Right lobe of liver (tissue), 6 donors: ENCODE results near the gene TMC2. TPM values are rescaled to one million over a fixed set of nuclear protein-coding genes. Genes with fewer than 3 reads are reported as not detected.

Experiments used
- ATAC-seq, 4 donors: fragments of 200-7000 bp; cut with Tn5 transposase; one replicate each; pipeline ENCODE4 v1.9.1; 2020; ENCODE audit warnings: mild to moderate bottlenecking in 4 of 4, moderate library complexity in 4 of 4
- DNase-seq, 3 donors: peaks; one replicate each; pipeline ENCODE4 v3.0.0-alpha.2; 2020
- H3K27ac ChIP-seq, 3 donors: fragments of 200-600 bp; one replicate each; pipeline ENCODE4 v1.8.0; 2022
- H3K27me3 ChIP-seq, 2 donors: fragments of 200-600 bp; one replicate each; pipeline ENCODE4 v1.8.0; 2022
- H3K36me3 ChIP-seq, 4 donors: fragments of 200-600 bp; sonication (generic) in 1 of 4; one replicate each; pipeline versions ENCODE4 v1.5.1 to v1.8.0; 2017 to 2022; ENCODE audit warnings: control low read depth in 1 of 4
- H3K4me1 ChIP-seq, 4 donors: fragments of 200-600 bp; sonication (generic) in 1 of 4; one replicate each; pipeline versions ENCODE4 v1.5.1 to v1.8.0; 2017 to 2022; ENCODE audit warnings: control low read depth in 1 of 4
- H3K4me3 ChIP-seq, 3 donors: fragments of 200-600 bp; one replicate each; pipeline ENCODE4 v1.8.0; 2022
- H3K9me3 ChIP-seq, 4 donors: fragments of 200-600 bp; sonication (generic) in 1 of 4; one replicate each; pipeline versions ENCODE4 v1.5.1 to v1.8.0; 2017 to 2022; ENCODE audit warnings: control low read depth in 1 of 4
- POLR2A ChIP-seq: fragments of 450-650 bp; IDR thresholded peaks from one replicate; pipeline ENCODE4 v1.6.1; 2017; ENCODE audit warnings: antibody characterized with exemption, mild to moderate bottlenecking
- WGBS: methylation state at CpG from one replicate; pipeline ENCODE4 v1.1.6; 2018; ENCODE audit warnings: low coverage, low lambda C conversion rate; ENCODE audit not compliant: insufficient coverage; ENCODE audit errors: missing lambda C conversion rate; 5-methylcytosine and 5-hydroxymethylcytosine counted together
- intact Hi-C, 2 donors: fragments of 100-400 bp; cut with DNase I; formaldehyde crosslinking; loops; one replicate each; pipeline versions ENCODE4 v1.11.2 to v1.14.1; 2022
- total RNA-seq, 6 experiments: library from RNA; depleted of rRNA in 2 of 6; stranded (reverse); fragments of >200 nt in 2 of 6; fragmentation: NEBNext Ultra II Directional in 3 of 6; extraction: Animal tissue kit (Norgen Biotek cat#: 25700) in 3 of 6; gene quantifications; one replicate each; pipeline versions ENCODE4 v1.1.0 to v1.2.4, GENCODE V29; 2016 to 2023
- TF ChIP-seq, protein P1 (sequence below), 4 donors: fragments of 200-600 bp in 3 of 4; fragments of 450-650 bp in 1 of 4; IDR thresholded peaks; one replicate each; pipeline versions ENCODE4 v1.5.1 to v1.8.0; 2016 to 2022; ENCODE audit warnings: antibody characterized with exemption in 4 of 4, mild to moderate bottlenecking in 2 of 4
- donor health status: DM: no; HTN: yes; CAD: no.
- donor health status: DM: no; HTN: no; CAD: no.
- donor health status: DM: no; HTN: no; CAD: no.
- donor health status: DM: no; HTN: yes; CAD: no.
- donor health status: DM: no; HTN: yes; CAD: no.

The TMC2 gene
- total RNA-seq, 6 experiments from 2014 or later = not detected

DNA sequence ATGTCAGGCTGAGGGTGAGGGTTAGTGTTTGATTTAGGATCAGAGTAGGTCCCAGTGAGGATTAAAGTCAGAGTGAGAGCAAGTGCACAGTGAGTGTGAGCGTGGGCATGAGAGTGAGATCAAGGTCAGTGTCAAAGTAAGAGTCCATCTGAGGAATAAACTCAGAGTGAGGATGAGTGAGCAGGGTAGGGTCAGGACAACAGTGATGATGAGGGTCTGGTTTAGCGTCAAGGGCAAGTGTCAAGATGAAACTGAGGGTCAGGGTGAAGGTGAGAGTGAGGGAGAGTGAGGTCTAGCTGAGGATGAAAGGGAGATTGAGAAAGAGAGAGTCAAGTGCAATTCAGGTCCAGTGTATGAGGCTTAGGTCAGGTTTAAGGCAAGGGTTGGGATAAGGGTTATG is 20.0 kb upstream of the TMC2 start:
- WGBS = 65% methylated on average over 2 of the region's 2 CpGs
- Histone ChIP-seq H3K27me3 (no peaks in the 10 kb centered on the region), H3K27ac (no peak overlapping the region), H3K36me3 (no peaks in the 10 kb centered on the region), H3K9me3 (no peaks in the 10 kb centered on the region), H3K4me1 (no peaks in the 10 kb centered on the region), H3K4me3 (no peak overlapping the region)
- ATAC-seq (no peak), DNase-seq (no peak)
- TF ChIP-seq, protein P1, sequence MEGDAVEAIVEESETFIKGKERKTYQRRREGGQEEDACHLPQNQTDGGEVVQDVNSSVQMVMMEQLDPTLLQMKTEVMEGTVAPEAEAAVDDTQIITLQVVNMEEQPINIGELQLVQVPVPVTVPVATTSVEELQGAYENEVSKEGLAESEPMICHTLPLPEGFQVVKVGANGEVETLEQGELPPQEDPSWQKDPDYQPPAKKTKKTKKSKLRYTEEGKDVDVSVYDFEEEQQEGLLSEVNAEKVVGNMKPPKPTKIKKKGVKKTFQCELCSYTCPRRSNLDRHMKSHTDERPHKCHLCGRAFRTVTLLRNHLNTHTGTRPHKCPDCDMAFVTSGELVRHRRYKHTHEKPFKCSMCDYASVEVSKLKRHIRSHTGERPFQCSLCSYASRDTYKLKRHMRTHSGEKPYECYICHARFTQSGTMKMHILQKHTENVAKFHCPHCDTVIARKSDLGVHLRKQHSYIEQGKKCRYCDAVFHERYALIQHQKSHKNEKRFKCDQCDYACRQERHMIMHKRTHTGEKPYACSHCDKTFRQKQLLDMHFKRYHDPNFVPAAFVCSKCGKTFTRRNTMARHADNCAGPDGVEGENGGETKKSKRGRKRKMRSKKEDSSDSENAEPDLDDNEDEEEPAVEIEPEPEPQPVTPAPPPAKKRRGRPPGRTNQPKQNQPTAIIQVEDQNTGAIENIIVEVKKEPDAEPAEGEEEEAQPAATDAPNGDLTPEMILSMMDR (IDR thresholded peaks at IDR 0.05) = no peak
- TF ChIP-seq POLR2A = no peak
- intact Hi-C loops = no loop called here

DNA sequence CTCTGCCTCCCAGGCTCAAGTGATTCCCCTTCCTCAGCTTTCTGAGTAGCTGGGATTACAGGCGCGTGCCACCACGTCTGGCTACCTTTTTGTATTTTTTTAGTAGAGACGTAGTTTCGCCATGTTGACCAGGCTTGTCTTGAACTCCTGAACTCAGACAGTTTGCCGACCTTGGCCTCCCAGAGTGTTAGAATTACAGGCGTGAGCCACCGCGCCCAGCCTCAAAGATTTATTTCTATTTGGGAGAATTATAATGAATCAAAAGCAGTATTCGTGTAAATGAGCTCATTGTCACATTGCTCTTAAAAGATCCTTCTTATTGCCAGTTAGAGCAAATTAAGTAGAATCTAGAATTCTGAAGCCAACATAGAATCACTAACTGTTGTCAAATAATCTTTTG is 18.3 kb upstream of the TMC2 start:
- no peak overlapping the region for H3K27ac ChIP-seq
- no peaks in the 10 kb centered on the region for H3K4me1 ChIP-seq
- WGBS = 79% methylated on average over 8 of the region's 10 CpGs
- no peaks in the 10 kb centered on the region for H3K9me3 ChIP-seq
- ATAC-seq = no peak
- no peak overlapping the region for H3K4me3 ChIP-seq
- no peak for DNase-seq
- intact Hi-C loops = no loop called here
- no peaks in the 10 kb centered on the region for H3K36me3 ChIP-seq
- TF ChIP-seq, protein P1 (IDR thresholded peaks at IDR 0.05) = no peak
- no peak for TF ChIP-seq POLR2A
- no peaks in the 10 kb centered on the region for H3K27me3 ChIP-seq

DNA sequence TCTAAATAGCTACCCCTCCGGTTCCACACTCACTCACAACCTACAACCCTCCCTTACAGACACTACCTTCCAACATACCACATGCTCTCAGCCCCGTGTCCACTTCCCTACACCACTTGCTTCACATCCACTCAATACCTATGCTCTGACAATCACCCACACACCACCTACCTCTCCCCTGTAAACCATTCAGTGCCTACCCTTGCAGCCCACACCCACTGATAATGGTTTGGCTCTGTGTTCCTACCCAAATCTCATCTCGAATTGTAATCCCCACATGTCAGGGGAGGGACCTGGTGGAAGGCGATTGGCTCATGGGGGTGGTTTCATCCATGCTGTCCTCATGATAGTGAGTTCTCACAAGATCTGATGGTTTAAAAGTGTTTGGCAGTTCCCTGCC is 17.8 kb upstream of the TMC2 start:
- intact Hi-C loops = no loop called here
- no peak for ATAC-seq
- WGBS = 78% methylated on average over 4 of the region's 4 CpGs

GRCh38 chr20:2519115-2519809 is 17.1 kb upstream of the TMC2 start:
- Histone ChIP-seq H3K27ac (no peak overlapping the region), H3K4me3 (no peak overlapping the region), H3K36me3 (no peaks in the 10 kb centered on the region), H3K4me1 (no peaks in the 10 kb centered on the region), H3K9me3 (no peaks in the 10 kb centered on the region), H3K27me3 (no peaks in the 10 kb centered on the region)
- WGBS = 96% methylated on average over 3 of the region's 4 CpGs
- no peak for DNase-seq
- no peak for ATAC-seq
- intact Hi-C loops = no loop called here
- TF ChIP-seq POLR2A = no peak
- TF ChIP-seq, protein P1 (IDR thresholded peaks at IDR 0.05) = no peak

More for the DNA sequence above, 17.8 kb upstream of the TMC2 start:
- no peaks in the 10 kb centered on the region for H3K4me1 ChIP-seq
- DNase-seq = no peak
- H3K27ac ChIP-seq = no peak overlapping the region
- no peaks in the 10 kb centered on the region for H3K36me3 ChIP-seq
- H3K27me3 ChIP-seq = no peaks in the 10 kb centered on the region
- H3K4me3 ChIP-seq = no peak overlapping the region
- TF ChIP-seq POLR2A = no peak
- TF ChIP-seq, protein P1 (IDR thresholded peaks at IDR 0.05) = no peak
- no peaks in the 10 kb centered on the region for H3K9me3 ChIP-seq
